Stimulated activated naive B cell treated with anti-CD40 and anti-IgM and Interleukin-4, amounts not matched to agents 10 μg/mL and 1 μg/mL and 100 μg/mL, for 72 hours (primary cell): ENCODE results near the gene PIK3R5.

Experiments used
- ATAC-seq, 2 donors: fragments of 150-1000 bp; cut with Tn5 transposase; replicated peaks; 2 replicates each; pipeline ENCODE4 v1.10.0; 2021; ENCODE audit warnings: moderate library complexity in 1 of 2
- DNase-seq: peaks from one replicate; pipeline ENCODE4 v3.0.0; 2021
- H3K27ac Mint-ChIP-seq: one replicate; pipeline ENCODE4 v1.8.0; 2022; ENCODE audit warnings: mild to moderate bottlenecking, mixed read lengths
- H3K27me3 Mint-ChIP-seq, 2 donors: one replicate each; pipeline ENCODE4 v1.8.0; 2022; ENCODE audit warnings: mixed read lengths in 2 of 2
- H3K36me3 Mint-ChIP-seq, 2 donors: one replicate each; pipeline ENCODE4 v1.8.0; 2022; ENCODE audit warnings: mixed read lengths in 2 of 2, mild to moderate bottlenecking in 1 of 2
- H3K4me1 Mint-ChIP-seq, 2 donors: one replicate each; pipeline ENCODE4 v1.8.0; 2022; ENCODE audit warnings: mixed read lengths in 2 of 2, mild to moderate bottlenecking in 1 of 2
- H3K4me3 Mint-ChIP-seq, 2 donors: one replicate each; pipeline ENCODE4 v1.8.0; 2022; ENCODE audit warnings: mild to moderate bottlenecking in 2 of 2, mixed read lengths in 2 of 2, moderate library complexity in 1 of 2
- H3K9me3 Mint-ChIP-seq, 2 donors: one replicate each; pipeline ENCODE4 v1.8.0; 2022; ENCODE audit warnings: mixed read lengths in 2 of 2, mild to moderate bottlenecking in 1 of 2

Gene PIK3R5

DNA sequence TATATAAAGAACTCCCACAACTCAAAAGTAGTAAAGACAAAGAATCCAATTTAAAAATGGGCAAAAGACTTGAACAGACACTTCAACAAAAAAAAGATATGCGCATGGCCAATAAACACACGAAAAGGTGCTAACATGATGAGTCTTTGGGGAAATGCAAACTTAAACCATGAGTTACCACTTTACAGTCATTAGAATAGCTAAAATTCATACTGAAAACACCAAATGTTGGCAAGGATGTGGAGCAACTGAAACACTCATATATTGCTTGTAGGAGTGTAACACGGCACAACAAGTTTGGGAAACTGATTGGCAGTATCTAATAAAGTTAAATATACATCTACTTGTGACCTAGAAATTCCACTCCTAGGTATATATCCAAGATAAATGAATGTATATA lies 3.0 kb upstream of the PIK3R5 start:
- Mint-ChIP-seq H3K36me3 (peaks cover 18 to 37% of the 10 kb centered on the region in 2 donors), H3K9me3 (peaks cover 18 to 20% of the 10 kb centered on the region in 2 donors), H3K27ac (peak overlapping the region; percentile 98), H3K27me3 (no peaks in the 10 kb centered on the region), H3K4me1 (peaks cover 29 to 36% of the 10 kb centered on the region in 2 donors), H3K4me3 (peak overlapping the region in 1 of 2 donors; percentile 41)
- no peak for DNase-seq
- no peak for ATAC-seq

GRCh38 chr17:8967861-8968260 lies 2.4 kb upstream of the PIK3R5 start:
- no peaks in the 10 kb centered on the region for H3K27me3 Mint-ChIP-seq
- ATAC-seq, result no peak
- peaks cover 36 to 42% of the 10 kb centered on the region in 2 donors for H3K4me1 Mint-ChIP-seq
- peaks cover 22 to 43% of the 10 kb centered on the region in 2 donors for H3K36me3 Mint-ChIP-seq
- no peak for DNase-seq
- H3K27ac Mint-ChIP-seq, result peak overlapping the region; percentile 98
- peaks cover 18 to 20% of the 10 kb centered on the region in 2 donors for H3K9me3 Mint-ChIP-seq
- H3K4me3 Mint-ChIP-seq, result peak overlapping the region; percentile 10 to 41

- peaks cover 18 to 20% of the 10 kb centered on the region in 2 donors for H3K9me3 Mint-ChIP-seq
- peak overlapping the region; percentile 98 for H3K27ac Mint-ChIP-seq
- peak; percentile 57 for DNase-seq
- H3K4me1 Mint-ChIP-seq, result peaks cover 39 to 51% of the 10 kb centered on the region in 2 donors
- ATAC-seq, result peak; percentile 47 to 55
- H3K27me3 Mint-ChIP-seq, result no peaks in the 10 kb centered on the region
- peaks cover 23 to 48% of the 10 kb centered on the region in 2 donors for H3K36me3 Mint-ChIP-seq
- peak overlapping the region; percentile 92 for H3K4me3 Mint-ChIP-seq
Measured at GRCh38 chr17:8966926-8967325, 1.4 kb upstream of the PIK3R5 start.

- Mint-ChIP-seq H3K9me3 (peaks cover 16 to 18% of the 10 kb centered on the region in 2 donors), H3K4me3 (peak overlapping the region; percentile 92), H3K4me1 (peaks cover 54 to 66% of the 10 kb centered on the region in 2 donors), H3K27me3 (no peaks in the 10 kb centered on the region), H3K36me3 (peaks cover 32 to 61% of the 10 kb centered on the region in 2 donors), H3K27ac (peak overlapping the region; percentile 98)
- ATAC-seq (peak; percentile 35 to 38), DNase-seq (peak; percentile 37)
Measured at GRCh38 chr17:8964801-8965393, 610 bp downstream of the PIK3R5 start.

DNA sequence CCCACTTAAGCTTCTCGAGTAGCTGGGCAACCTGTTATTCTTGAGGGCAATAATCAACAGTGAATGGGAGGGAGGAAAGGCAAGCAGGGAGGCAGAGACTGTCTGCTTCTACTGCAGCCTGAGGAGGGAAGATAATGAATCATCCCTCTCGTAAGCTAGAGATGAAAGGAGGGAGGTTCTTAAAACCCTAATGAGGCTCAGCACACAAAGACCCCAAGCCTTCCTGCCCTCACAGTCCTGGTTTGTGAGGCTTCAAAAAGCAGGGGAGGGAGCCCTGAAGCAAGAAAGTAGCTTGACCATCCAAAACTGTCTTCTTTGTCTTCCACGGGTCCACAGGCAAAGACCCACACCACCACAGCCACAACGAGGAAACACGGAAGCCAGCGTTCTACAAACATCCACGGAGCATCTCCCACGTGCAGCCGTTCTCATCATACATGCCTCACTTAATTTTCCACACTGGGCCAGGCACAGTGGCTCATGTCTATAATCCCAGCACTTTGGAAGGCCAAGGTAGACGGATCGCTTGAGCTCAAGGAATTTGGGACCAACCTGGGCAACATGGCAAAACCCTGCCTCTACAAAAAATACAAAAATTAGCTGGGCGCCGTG lies 1.8 kb downstream of the PIK3R5 start:
- Mint-ChIP-seq H3K4me1 (peaks cover 65 to 76% of the 10 kb centered on the region in 2 donors), H3K36me3 (peaks cover 40 to 69% of the 10 kb centered on the region in 2 donors), H3K9me3 (peaks cover 10 to 16% of the 10 kb centered on the region in 2 donors), H3K27me3 (no peaks in the 10 kb centered on the region), H3K4me3 (peak overlapping the region; percentile 70 to 82), H3K27ac (peak overlapping the region; percentile 56)
- DNase-seq, result no peak
- ATAC-seq, result no peak

DNA sequence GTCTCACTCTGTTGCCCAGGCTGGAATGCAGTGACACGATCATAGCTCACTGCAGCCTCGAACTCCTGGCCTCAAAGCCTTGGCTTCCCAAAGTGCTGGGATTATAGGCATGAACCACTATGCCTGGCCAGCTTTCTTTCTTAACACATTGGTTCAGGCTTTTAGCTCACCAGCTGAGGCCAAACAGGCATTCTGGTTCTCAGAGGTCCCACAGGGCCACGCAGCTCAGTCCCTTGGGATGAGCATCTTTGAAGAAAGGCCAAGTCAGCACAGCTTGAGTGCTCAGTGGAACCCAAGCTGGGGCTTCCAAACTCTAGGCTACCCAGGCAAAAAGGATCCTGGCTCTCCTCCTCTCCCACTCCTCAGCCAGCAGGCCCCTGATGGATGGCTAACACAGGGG lies 2.5 kb downstream of the PIK3R5 start:
- DNase-seq, result peak; percentile 35
- Mint-ChIP-seq H3K4me3 (peak overlapping the region; percentile 70 to 82), H3K9me3 (peaks cover 5 to 11% of the 10 kb centered on the region in 2 donors), H3K27me3 (no peaks in the 10 kb centered on the region), H3K4me1 (peaks cover 64 to 78% of the 10 kb centered on the region in 2 donors), H3K36me3 (peaks cover 34 to 70% of the 10 kb centered on the region in 2 donors), H3K27ac (peak overlapping the region; percentile 56)
- no peak for ATAC-seq

DNA sequence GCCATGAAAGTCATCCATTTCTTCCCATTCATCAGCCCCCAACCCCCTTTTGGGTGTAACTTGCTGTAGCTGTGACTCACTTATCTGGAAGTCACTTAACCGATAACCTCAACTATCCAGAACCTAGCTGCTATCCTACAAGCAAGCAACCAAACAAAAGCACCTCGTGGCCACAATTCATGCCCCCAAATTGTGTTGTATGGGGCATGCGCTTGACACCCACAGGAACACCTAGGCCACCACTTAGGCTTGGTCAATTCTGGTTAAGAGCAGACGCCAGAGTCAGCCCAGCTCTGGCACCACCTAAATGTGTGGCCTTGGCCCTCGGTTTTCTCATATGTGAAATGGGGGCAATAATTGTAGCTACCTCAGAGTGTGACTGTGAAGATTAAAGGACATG lies 3.7 kb downstream of the PIK3R5 start:
- Mint-ChIP-seq H3K4me1 (peaks cover 63 to 79% of the 10 kb centered on the region in 2 donors), H3K27ac (peak overlapping the region; percentile 27), H3K9me3 (peaks cover 2 to 4% of the 10 kb centered on the region in 2 donors), H3K36me3 (peaks cover 37 to 72% of the 10 kb centered on the region in 2 donors), H3K27me3 (no peaks in the 10 kb centered on the region), H3K4me3 (peak overlapping the region in 1 of 2 donors; percentile 68)
- DNase-seq, result no peak
- ATAC-seq, result no peak

DNA sequence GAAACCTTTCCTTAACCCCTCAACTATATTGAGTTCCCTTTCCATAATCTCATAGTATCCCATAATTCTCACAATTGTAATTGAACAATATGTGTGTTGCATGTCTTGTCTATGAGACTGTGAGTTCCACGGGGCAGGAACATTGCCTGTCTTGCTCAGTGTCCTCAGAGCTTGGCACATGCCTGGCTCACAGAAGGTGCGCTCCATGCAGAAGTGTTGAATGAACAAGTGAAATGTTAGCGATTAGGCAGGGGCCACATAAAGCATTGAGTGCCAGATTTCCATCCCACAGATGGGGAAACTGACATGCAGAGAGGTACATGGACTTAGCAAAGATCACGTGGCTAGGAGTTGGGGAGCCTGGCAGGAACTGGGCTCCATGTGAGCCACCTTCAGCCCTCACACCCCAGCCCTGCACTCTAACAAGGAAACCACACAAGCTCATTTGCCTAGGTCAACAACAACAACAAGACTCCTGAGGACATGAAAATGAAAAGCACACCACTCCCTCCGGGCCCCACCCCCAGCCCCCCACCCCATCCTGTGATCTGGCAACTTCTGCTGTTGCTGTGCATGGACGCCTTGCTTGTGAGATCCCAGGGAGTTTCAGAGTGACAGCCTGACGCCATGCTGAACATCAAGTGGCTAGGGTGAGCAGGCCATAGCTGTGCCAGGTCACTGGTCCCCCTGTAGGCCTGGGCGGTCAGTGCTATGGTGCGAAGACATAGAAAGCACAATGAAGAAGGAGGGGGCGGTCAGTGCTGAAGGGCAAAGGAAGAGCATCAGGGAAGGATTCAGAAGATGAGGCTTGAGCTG lies 5.0 kb downstream of the PIK3R5 start:
- Mint-ChIP-seq H3K27me3 (no peaks in the 10 kb centered on the region), H3K4me1 (peaks cover 71 to 86% of the 10 kb centered on the region in 2 donors), H3K4me3 (peak overlapping the region; percentile 5 to 59), H3K36me3 (peaks cover 40 to 78% of the 10 kb centered on the region in 2 donors), H3K9me3 (peaks cover 0 to 5% of the 10 kb centered on the region in 2 donors), H3K27ac (peak overlapping the region; percentile 73)
- no peak for DNase-seq
- ATAC-seq, result no peak

GRCh38 chr17:8959312-8959918 lies 6.1 kb downstream of the PIK3R5 start:
- Mint-ChIP-seq H3K4me3 (no peak overlapping the region), H3K9me3 (peaks cover 0 to 7% of the 10 kb centered on the region in 2 donors), H3K36me3 (peaks cover 42 to 80% of the 10 kb centered on the region in 2 donors), H3K4me1 (peaks cover 76 to 91% of the 10 kb centered on the region in 2 donors), H3K27ac (no peak overlapping the region), H3K27me3 (no peaks in the 10 kb centered on the region)
- DNase-seq (no peak), ATAC-seq (no peak)

DNA sequence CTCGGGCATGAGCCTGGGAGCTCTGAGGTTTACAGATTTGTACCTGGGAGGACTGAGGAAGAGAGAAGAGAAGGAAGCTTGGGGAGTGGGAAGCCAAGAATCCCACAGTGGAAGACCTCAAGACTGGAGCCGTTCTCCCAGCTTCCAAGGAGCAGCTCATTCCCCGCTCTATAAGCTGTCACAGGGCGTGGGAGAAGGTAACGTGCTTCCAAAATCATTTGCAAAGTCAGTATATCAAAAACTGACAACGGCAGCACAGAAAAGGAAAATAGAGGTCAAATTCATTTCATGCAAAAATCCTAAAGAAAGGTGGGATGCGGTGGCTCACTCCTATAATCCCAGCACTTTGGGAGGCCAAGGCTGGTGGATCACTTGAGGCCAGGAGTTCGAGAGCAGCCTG lies 7.8 kb downstream of the PIK3R5 start:
- H3K4me3 Mint-ChIP-seq, result peak overlapping the region in 1 of 2 donors; percentile 18

GRCh38 chr17:8956465-8956902 lies 9.0 kb downstream of the PIK3R5 start:
- Mint-ChIP-seq H3K4me3 (peak overlapping the region in 1 of 2 donors; percentile 18), H3K36me3 (peaks cover 34 to 80% of the 10 kb centered on the region in 2 donors), H3K9me3 (peaks cover 2 to 7% of the 10 kb centered on the region in 2 donors), H3K27me3 (no peaks in the 10 kb centered on the region), H3K27ac (no peak overlapping the region), H3K4me1 (peaks cover 69 to 95% of the 10 kb centered on the region in 2 donors)
- no peak for DNase-seq
- ATAC-seq, result peak in 1 of 2 donors; percentile 65

More for the DNA sequence above, 7.8 kb downstream of the PIK3R5 start:
- Mint-ChIP-seq H3K36me3 (peaks cover 37 to 78% of the 10 kb centered on the region in 2 donors), H3K9me3 (peaks cover 0 to 7% of the 10 kb centered on the region in 2 donors), H3K27me3 (no peaks in the 10 kb centered on the region), H3K4me1 (peaks cover 73 to 93% of the 10 kb centered on the region in 2 donors), H3K27ac (peak overlapping the region; percentile 39)
- DNase-seq (no peak), ATAC-seq (no peak)

- DNase-seq, result no peak
- H3K4me3 Mint-ChIP-seq, result peak overlapping the region; percentile 5 to 27
- peaks cover 64 to 91% of the 10 kb centered on the region in 2 donors for H3K4me1 Mint-ChIP-seq
- peak in 1 of 2 donors; percentile 14 for ATAC-seq
- peaks cover 2 to 7% of the 10 kb centered on the region in 2 donors for H3K9me3 Mint-ChIP-seq
- peaks cover 28 to 82% of the 10 kb centered on the region in 2 donors for H3K36me3 Mint-ChIP-seq
- no peaks in the 10 kb centered on the region for H3K27me3 Mint-ChIP-seq
- peak overlapping the region; percentile 9 for H3K27ac Mint-ChIP-seq
Measured at GRCh38 chr17:8955021-8955959, 10.2 kb downstream of the PIK3R5 start.

GRCh38 chr17:8954339-8954738 lies 11.2 kb downstream of the PIK3R5 start:
- ATAC-seq (peak; percentile 95 to 99), DNase-seq (peak; percentile 63)
- peaks cover 2 to 7% of the 10 kb centered on the region in 2 donors for H3K9me3 Mint-ChIP-seq
- peaks cover 58 to 88% of the 10 kb centered on the region in 2 donors for H3K4me1 Mint-ChIP-seq
- H3K36me3 Mint-ChIP-seq, result peaks cover 24 to 75% of the 10 kb centered on the region in 2 donors
- H3K4me3 Mint-ChIP-seq, result peak overlapping the region; percentile 75 to 84
- peak overlapping the region; percentile 97 for H3K27ac Mint-ChIP-seq
- no peaks in the 10 kb centered on the region for H3K27me3 Mint-ChIP-seq
